GM19438 (cell line): Measurements from ENCODE around the gene TP53RK.
"Not testable (repeated sequence)": the region's sequence is repeated elsewhere in the genome, so short reads cannot be mapped to it uniquely, and the experiment has no call there.

ENCODE experiments used
- ATAC-seq: cut with Tn5 transposase; IDR thresholded peaks from one replicate; pipeline ENCODE4 v1.9.1; 2021; ENCODE audit warnings: low read depth; ENCODE audit not compliant: unreplicated experiment

The TP53RK gene

DNA sequence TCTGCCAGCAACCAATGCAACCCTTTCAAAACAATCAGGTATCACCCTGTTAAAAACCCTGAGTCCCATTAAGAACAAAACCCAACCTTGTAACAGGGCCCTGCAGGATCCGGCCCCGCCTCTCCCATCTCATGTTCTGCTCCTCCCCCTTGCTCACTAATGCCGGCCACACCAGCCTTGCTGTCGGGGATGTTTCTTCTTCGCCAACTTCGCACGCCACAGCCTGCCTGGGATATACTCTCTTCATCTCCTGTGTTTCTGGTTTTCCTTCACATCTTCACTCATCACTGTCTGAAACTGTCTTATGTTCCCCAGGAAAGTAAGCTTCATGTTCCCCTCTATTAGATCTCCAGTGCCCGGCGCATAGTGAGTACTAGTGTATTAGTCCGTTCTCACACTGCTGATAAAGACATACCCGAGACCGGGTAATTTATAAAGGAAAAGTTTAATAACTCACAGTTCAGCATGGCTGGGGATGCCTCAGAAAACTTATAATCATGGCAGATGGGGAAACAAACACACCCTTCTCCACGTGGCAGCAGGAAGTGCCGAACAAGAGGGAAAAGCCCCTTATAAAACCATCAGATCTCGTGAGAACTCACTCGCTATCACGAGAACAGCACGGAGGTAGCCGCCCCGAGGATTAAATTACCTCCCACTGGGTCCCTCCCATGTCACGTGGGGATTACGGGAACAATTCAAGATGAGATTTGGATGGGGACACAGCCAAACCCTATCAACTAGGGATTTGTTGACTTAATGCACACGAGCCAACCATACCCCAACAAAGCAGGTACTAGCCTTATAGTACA is 5.1 kb downstream of the TP53RK start:
- no peak for ATAC-seq

- no peak for ATAC-seq
Measured at GRCh38 chr20:46683668-46683938, 5.6 kb downstream of the TP53RK start.

DNA sequence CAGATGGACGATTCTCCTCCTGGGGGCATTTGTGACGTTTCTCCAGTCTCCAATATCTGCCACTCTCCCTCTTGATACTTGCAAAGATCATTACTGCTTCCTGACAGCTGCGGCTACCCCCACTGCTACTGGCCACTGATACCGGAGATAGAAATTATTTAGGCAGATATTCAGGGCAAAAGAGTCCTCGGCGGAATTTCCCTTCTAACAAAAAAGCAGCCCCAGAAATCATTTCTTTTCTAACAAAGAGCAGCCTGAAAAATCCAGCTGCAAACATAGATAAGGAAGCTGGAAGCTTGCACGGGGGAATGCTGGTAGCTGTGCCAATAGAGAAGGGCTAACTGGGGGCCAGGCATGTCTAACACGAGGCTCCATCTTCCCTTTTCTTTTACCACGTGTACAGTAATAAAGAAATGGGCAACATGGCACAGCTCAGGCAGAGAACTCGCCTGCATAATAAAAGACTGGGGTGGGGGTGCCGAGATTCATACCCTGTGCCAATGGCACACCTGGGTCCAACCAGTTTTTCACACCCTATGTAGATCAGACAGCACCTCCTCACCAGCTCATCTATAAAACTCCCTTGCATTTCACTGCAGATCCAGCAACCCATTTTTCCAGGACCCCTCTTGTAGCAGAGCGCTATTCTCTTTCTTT is 6.1 kb downstream of the TP53RK start:
- no peak for ATAC-seq

- ATAC-seq = no peak
Measured at GRCh38 chr20:46682063-46682821, 7.0 kb downstream of the TP53RK start.

- no peak for ATAC-seq
Measured at GRCh38 chr20:46681032-46681854, 8.0 kb downstream of the TP53RK start.

GRCh38 chr20:46680684-46681031 is 8.6 kb downstream of the TP53RK start:
- ATAC-seq = no peak

GRCh38 chr20:46678516-46678915 is 10.7 kb downstream of the TP53RK start:
- no peak for ATAC-seq

DNA sequence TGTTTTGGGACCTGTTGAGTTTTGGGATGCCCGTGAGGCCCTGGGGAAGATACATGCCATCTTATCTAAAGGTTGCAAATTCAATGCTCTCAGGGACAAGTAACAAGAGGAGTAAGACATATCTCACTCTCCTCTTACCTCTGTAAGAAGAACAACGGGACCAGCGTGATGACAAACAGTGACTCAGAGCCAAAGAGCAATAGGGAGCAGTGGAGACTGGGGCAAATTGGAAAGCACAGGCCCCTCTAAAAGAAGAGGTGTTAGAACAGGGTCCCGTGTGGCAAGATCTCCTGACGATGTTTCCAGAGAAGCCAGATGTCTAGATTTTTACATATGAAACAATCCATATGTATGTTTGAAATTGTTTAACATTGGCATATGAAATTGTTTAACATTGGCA is 11.6 kb downstream of the TP53RK start:
- no peak for ATAC-seq

- ATAC-seq = not testable (repeated sequence)
Measured at GRCh38 chr20:46676649-46677316, 12.5 kb downstream of the TP53RK start.

- no peak for ATAC-seq
Measured at GRCh38 chr20:46674253-46675083, 14.8 kb downstream of the TP53RK start.

DNA sequence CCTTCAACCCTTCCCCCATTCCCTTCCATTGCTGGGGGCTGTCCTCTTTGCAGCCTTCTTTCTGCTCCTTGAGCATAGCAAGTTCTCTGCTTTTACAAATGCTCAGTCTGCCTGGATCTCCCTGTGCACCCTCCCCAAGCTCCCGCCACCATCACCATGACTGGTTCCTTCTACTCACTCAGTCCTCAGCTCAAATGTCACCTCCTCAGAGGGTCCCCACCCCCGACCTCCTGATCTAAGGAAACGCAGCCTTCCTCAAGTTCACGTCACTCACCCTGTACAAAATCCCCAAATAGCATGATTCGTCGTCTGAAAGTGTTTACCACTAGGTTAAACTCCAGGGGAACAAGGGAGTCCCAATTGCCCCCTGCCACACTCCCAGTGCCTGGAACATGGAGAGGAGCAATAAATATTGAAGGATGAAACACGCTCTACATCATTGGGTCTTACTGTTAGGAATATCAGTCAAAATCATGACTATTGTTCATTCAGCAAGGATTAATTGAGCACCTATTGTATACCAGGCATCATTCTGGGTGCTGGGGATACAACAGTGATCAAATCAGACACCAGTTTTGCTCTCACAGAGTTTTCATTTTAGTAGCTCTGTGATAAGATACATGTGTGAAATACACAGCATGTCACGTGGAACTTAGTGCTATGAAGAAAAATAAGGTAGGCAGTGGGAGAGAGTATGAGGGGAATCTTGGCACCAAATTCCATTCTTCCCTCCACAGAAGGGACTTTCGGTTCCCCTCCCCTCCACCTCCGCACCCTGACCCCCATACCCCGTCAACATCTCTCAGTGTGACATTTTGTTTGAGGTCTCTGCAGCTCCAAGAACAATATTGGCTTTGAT is 15.6 kb downstream of the TP53RK start:
- no peak for ATAC-seq

DNA sequence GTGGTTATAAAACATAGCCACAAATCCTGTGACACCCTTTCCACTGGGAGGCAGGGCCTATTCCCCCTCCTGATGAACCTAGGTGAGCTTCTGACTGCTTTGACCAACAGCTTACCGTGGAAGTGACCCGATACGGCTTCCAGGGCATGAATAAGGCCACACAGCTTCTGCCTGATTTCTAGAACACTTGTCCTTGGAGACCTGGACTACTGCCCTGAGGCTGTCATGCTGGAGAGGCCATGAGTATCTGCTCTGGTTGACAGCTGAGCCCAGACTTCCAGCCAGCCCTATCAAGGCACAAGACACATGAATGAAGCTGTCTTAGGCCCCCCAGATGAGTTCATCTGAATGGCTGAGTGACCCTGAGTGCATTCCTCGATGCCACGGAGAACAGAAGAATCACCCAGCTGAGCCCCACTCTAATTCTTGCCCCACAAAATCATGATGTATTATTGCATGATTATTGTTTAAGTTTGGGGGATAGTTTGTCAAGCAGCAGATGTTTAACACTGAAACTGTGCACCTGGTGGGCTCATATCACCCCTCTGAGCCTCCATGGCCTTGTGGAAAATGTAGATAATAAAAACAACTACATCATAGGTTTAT is 16.6 kb downstream of the TP53RK start:
- no peak for ATAC-seq

- no peak for ATAC-seq
Measured at GRCh38 chr20:46671866-46672542, 17.2 kb downstream of the TP53RK start.

DNA sequence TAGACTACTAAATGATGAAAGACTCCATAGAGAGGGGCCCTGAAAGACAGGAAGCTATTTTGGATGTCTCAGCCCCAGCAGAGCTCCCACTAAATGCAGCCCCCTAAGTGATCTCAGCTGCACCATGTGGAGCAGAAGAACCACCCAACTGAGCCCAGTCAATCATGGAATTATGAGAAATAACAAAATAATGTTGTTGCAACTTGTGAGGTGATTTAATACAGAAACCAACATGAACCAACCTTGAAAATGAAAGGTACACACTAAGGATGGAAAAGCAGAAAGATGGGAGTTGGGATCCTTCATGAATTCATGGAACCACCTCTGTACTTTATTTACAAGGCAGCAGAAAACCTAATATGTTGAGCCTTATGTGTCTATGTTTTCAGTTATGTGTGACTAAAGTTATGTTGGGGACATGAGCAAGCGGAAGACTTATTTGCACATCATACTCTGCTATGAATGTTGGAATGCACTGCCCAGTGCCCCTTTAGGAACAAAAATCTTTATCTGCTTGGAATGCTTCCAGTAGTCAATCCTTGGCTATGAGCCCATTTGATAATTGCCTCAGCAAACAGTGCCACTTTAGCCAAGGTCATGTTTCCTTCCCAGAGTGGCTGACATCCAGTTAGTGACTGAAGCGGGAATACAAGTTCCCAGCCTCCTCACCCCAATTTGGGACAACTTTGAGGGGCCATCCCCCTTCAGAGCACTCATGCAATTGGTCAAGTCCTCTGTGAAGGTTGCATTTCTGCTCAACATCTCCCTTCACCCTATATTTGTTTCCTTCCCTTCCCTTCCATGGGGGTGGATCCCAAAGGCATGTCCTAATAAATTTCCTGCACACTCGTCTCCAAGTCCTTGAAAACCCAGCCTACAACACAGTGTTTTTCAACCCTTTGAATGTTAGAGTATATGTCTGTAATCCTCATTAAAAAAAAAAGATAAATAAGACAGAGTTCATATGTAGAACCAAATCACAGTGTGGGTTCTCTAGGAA is 18.4 kb downstream of the TP53RK start:
- ATAC-seq = no peak

DNA sequence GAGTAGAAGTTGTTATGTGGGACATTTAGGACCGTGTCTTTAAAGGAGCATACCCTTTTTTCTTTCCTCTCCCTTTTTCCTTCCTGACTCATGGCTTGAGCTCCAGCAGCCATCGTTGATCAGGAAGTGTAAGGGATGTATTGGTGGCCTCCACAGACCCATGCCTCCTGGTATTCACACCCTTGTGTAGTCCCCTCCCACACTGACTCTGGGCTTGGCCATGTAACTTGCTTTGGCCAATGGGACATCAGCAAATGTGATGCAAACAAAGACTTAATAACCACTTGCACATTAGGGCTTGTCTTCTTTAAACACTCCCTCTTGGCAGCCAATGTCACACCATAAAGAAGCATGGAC is 19.0 kb downstream of the TP53RK start:
- ATAC-seq = no peak

DNA sequence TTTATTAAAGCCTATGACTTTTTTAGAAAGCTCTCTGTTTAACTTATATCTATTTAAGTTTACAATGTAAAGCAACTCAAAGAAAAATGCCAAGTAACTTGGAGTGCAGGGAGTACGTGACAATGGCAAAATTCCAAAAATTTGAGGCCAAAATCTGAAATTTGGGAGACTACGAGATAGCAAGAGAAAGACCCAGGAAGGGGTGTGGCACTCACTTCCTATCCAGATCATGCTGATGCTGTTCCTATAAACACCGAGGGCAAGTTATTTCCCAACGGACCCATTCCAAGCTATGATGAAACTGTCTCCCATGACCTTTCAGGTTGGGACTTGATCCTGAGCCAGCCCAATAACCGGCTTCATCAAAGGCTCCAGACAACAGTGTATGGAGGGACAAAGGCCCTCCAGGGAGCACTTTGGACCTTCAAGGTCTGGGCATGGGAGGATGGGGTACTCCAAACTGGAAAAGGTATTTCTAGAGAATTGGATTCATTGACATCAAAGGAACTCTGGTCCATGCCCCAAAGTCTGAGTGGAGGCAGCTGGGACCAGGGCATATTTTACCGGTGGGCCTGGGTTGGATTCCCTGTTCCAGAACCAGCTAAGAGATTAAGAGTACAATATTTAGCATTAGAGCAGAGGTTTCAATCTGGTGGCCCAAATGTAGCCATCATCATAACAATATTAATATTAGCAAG is 22.3 kb downstream of the TP53RK start:
- no peak for ATAC-seq
